ENCODE results near the gene SLC25A5.

The SLC25A5 gene

DNA sequence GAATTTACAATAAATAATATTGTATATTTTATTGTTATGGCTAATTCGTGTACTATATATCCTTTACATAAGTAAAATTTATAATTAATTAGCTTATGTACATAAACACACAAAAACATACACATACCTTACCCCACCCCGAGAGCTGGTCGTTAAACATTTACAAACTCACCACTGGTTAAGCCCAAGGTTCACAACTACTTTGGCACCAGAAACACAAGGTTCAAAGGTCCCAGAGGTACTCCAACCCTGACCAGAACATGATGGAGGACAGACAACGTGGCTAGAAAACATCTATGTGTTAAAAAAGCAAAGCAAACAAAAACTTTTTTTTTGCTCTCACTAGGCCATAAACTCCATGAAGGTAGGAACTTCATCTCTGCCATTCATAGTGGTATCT is 37.7 kb downstream of the SLC25A5 start:
- no peak for DNase-seq (ENCODE audit: low read depth)

DNA sequence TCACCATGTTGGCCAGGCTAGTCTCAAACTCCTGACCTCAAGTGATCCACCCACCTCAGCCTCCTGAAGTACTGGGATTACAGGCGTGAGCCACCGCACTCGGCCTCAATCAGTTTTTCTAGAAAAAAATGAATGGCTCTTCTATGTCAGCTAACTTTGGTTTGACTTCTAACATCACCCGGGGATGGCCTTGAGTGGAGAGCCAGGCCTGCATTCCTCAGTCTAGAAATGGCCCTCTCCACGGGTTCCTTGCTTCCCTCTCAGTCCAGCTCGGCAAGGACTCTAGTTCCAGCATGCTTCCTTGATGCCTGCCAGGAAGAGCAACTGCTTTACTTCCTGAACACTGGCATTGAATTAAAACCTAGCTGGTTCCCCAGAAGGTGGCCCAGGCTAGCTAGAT is 39.0 kb downstream of the SLC25A5 start:
- DNase-seq (ENCODE audit: low read depth) = no peak

DNA sequence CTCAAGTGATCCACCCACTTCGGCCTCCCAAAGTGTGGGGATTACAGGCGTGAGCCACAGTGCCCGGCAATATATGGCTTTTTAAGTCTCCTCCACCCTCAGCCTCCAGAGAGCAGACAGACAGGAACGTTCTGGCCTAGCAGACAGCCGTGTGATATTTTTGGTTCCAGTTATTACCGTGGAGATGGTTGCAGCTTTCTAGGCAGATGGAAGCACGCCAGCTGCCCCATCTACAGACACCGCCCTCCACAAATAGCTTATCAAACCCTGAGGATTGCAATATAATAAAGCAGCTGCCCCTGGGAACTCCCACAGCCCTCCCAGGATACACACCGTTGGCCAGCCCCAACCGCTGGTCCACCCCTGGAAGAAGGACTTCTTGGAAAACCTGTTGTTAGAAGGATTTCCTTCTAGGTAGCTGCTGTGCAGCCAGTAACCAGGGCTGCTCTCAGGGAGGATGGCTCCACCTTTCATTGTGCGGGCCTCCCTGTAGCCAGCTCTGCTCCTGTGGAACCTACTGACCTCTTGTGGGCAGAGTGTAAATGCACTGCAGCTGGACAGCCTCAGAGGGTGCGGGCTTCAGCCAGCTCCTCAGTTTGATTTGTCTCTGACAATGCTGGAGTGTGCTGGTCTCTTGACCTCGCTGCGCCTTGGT is 44.0 kb downstream of the SLC25A5 start:
- peak; percentile 11 for DNase-seq (ENCODE audit: low read depth)

DNA sequence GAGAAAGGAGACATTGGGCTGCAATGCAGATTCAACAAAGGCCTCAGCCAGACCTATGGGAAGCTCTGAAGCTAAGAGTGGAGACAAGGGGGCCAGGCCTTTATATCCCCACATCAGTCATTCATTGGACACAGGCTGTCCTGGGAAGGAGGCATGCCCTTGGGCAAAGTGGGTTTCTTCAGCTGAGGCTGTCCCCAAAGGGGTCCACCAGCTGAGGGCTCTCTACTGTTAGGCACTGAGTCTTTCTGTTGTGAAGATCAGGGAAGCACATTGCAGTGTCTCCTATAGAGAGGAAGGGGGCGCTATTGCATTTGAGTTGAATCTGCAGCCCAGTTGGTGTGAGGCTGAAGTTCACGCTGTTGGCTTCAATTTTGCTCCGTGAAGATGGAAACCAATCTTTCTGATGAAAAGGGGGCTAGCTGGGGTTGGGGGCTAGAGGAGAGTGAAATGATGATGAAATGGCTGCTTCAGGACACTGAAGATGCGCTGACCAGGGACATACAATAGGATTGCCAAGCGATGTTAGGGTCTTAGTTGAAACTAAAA is 48.0 kb downstream of the SLC25A5 start:
- peak; percentile 20 for DNase-seq (ENCODE audit: low read depth)

DNA sequence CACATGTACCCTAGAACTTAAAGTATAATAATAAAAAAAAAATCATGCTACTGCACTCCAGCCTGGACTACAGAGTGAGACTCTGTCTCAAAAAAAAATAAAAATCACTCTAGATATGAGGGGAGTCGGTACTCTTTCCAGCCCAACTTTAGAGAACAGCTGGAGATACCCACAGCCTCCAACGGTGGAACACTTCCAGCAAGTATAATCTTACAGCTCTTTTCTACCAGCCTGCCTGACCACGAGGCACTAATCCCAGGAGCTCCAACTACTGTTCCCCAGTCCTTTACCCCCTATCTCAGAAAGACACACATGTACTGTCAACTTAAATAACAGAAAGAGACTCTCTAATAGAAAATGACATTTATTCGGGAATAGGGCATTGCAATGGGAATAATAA is 50.1 kb downstream of the SLC25A5 start:
- DNase-seq (ENCODE audit: low read depth) = no peak

All from GM04503 (cell line).